Adrenal gland (tissue), 12 donors: Measurements from ENCODE around the gene RNASE2. TPM values are rescaled to one million over a fixed set of nuclear protein-coding genes. Genes with fewer than 3 reads are reported as not detected.
"Not testable (repeated sequence)": the region's sequence is repeated elsewhere in the genome, so short reads cannot be mapped to it uniquely, and the experiment has no call there.

Experiments
- DNase-seq, 7 donors: peaks; one replicate each; pipeline ENCODE4 v3.0.0-alpha.2; 2019 to 2020
- H3K27ac ChIP-seq, 5 donors: fragments of 200-600 bp; sonication (generic) in 4 of 5; 1 replicate in 3 of 5; 2 replicates in 2 of 5; pipeline versions ENCODE4 v1.5.1 to v1.8.0; 2016 to 2020; ENCODE audit warnings: mild to moderate bottlenecking in 1 of 5
- H3K27me3 ChIP-seq: fragments of 200-600 bp; 2 replicates; pipeline ENCODE4 v1.8.0; 2021
- H3K36me3 ChIP-seq, 2 donors: fragments of 200-600 bp; replicated peaks in 1 of 2; 1 replicate in 1 of 2; 2 replicates in 1 of 2; pipeline versions ENCODE4 v1.5.1 to v1.8.0; 2018 to 2022
- H3K4me1 ChIP-seq, 2 donors: fragments of 200-600 bp; replicated peaks in 1 of 2; 1 replicate in 1 of 2; 2 replicates in 1 of 2; pipeline versions ENCODE4 v1.5.1 to v1.8.0; 2018 to 2021
- H3K4me3 ChIP-seq, 4 donors: fragments of 200-600 bp; sonication (generic) in 3 of 4; one replicate each; pipeline ENCODE4 v1.5.1; 2016 to 2018
- H3K9me3 ChIP-seq, 3 donors: fragments of 200-600 bp; sonication (generic) in 1 of 3; replicated peaks in 1 of 3; 1 replicate in 2 of 3; 2 replicates in 1 of 3; pipeline versions ENCODE4 v1.5.1 to v1.8.0; 2016 to 2021
- CTCF ChIP-seq, 6 experiments: fragments of 450-650 bp in 4 of 6; fragments of 200-600 bp in 2 of 6; sonication (generic) in 1 of 6; IDR thresholded peaks; 1 replicate in 5 of 6; 2 replicates in 1 of 6; pipeline versions ENCODE4 v1.5.1 to v1.8.0; 2016 to 2021; ENCODE audit warnings: antibody characterized with exemption in 6 of 6, mild to moderate bottlenecking in 2 of 6, moderate library complexity in 1 of 6
- POLR2A ChIP-seq, 2 donors: fragments of 450-650 bp; IDR thresholded peaks; one replicate each; pipeline ENCODE4 v1.6.1; 2017; ENCODE audit warnings: antibody characterized with exemption in 2 of 2, mild to moderate bottlenecking in 2 of 2, moderate library complexity in 1 of 2
- whole genome bisulfite sequencing, 4 donors: extraction: QIAGEN DNeasy Blood & Tissue Kit in 2 of 4; methylation state at CpG; one replicate each; pipeline versions ENCODE4 v1.1.5 to v1.1.7; 2013 to 2017; 5-methylcytosine and 5-hydroxymethylcytosine counted together
- intact Hi-C, 2 donors: fragments of 100-400 bp; cut with DNase I; formaldehyde crosslinking; loops; one replicate each; pipeline versions ENCODE4 v1.14.1 to v1.15.0; 2022 to 2023
- polyA plus RNA-seq, 3 donors: library from polyadenylated mRNA; stranded (reverse); fragments of 200-250 nt in 2 of 3; fragments of 350-450 nt in 1 of 3; fragmentation: Illumina TruSeq in 1 of 3; extraction: RNeasy Lipid Tissue Mini Kit (QIAGEN cat#74804) in 1 of 3; gene quantifications; one replicate each; pipeline ENCODE4 v1.2.3, GENCODE V29; 2013 to 2014
- total RNA-seq, 9 donors: library from RNA; depleted of rRNA in 4 of 9; stranded (reverse); fragments of >200 nt in 4 of 9; fragments of 120-200 nt in 1 of 9; fragmentation: NEBNext Ultra II Directional in 1 of 9; extraction: Animal tissue kit (Norgen Biotek cat#: 25700) in 1 of 9; gene quantifications; one replicate each; pipeline versions ENCODE4 v1.1.0 to v1.2.4, GENCODE V29; 2013 to 2023
- donor health status: healthy with polysubstance abuse.
- donor health status: Bipolar disorder and iron deficiency.
- donor health status: DM: yes; HTN: yes; CAD: no.
- donor health status: DM: no; HTN: no; CAD: no.
- donor health status: DM: no; HTN: no; CAD: no.
- donor health status: DM: yes; HTN: yes; CAD: no.

The RNASE2 gene
- total and polyA plus RNA-seq, 12 donors, result 0.33 to 16.8 (median 6.5) TPM; not detected in 1

GRCh38 chr14:20956376-20956976 is 1.2 kb downstream of the RNASE2 start:
- Histone ChIP-seq H3K4me3 (no peak overlapping the region), H3K27me3 (no peaks in the 10 kb centered on the region), H3K36me3 (no peaks in the 10 kb centered on the region), H3K27ac (no peak overlapping the region), H3K4me1 (peaks cover 0 to 4% of the 10 kb centered on the region in 2 donors), H3K9me3 (no peaks in the 10 kb centered on the region)
- intact Hi-C loops, result no loop called here
- TF ChIP-seq POLR2A (IDR thresholded peaks at IDR 0.05) (no peak), CTCF (IDR thresholded peaks at IDR 0.05) (no peak)
- no peak for DNase-seq
- WGBS, 4 donors, result 90 to 93% (median 92%) methylated on average over 11 of the region's 11 CpGs

- DNase-seq, H3K27ac ChIP-seq, intact Hi-C loops, H3K36me3 ChIP-seq, H3K4me1 ChIP-seq, H3K9me3 ChIP-seq, H3K27me3 ChIP-seq, H3K4me3 ChIP-seq: not testable (repeated sequence)
Measured at GRCh38 chr14:20958946-20959345, 3.7 kb downstream of the RNASE2 start.

GRCh38 chr14:20969336-20969735 is 14.0 kb downstream of the RNASE2 start:
- intact Hi-C loops, result loop anchor here in 1 of 2 donors (5.0 to 10.0 kb wide), 2 partner anchors 117 to 275 kb away; no protein-coding TSS in a partner anchor
- no peak overlapping the region for H3K4me3 ChIP-seq

GRCh38 chr14:20970647-20970982 is 15.3 kb downstream of the RNASE2 start:
- no peaks in the 10 kb centered on the region for H3K36me3 ChIP-seq
- intact Hi-C loops, result loop anchor here in 1 of 2 donors (5.0 kb wide), 1 partner anchor 113 kb away; no protein-coding TSS in a partner anchor
- peak overlapping the region in 3 of 4 donors; percentile 2 to 63 (median 53) for H3K4me3 ChIP-seq
- H3K9me3 ChIP-seq, result no peaks in the 10 kb centered on the region
- H3K4me1 ChIP-seq, result peaks cover 21% of the 10 kb centered on the region in 2 donors
- DNase-seq, result no peak
- peak overlapping the region; percentile 19 to 94 (median 89) for H3K27ac ChIP-seq
- 7 to 22% (median 13%) methylated on average over 5 to 10 of the region's 10 CpGs for WGBS, 4 donors
- no peaks in the 10 kb centered on the region for H3K27me3 ChIP-seq
- TF ChIP-seq POLR2A (IDR thresholded peaks at IDR 0.05), result no peak

More at GRCh38 chr14:20969336-20969735, 14.0 kb downstream of the RNASE2 start:
- Histone ChIP-seq H3K27ac (no peak overlapping the region), H3K9me3 (no peaks in the 10 kb centered on the region), H3K27me3 (no peaks in the 10 kb centered on the region), H3K36me3 (no peaks in the 10 kb centered on the region), H3K4me1 (peaks cover 10 to 16% of the 10 kb centered on the region in 2 donors)
- no peak for DNase-seq
- no peak for TF ChIP-seq POLR2A (IDR thresholded peaks at IDR 0.05)
- TF ChIP-seq CTCF (IDR thresholded peaks at IDR 0.05), result no peak
- 78 to 86% (median 83%) methylated on average over 3 of the region's 3 CpGs for WGBS, 4 donors

GRCh38 chr14:20970983-20971704 is 15.9 kb downstream of the RNASE2 start:
- Histone ChIP-seq H3K27ac (peak overlapping the region; percentile 19 to 94 (median 89)), H3K4me1 (peaks cover 22 to 25% of the 10 kb centered on the region in 2 donors), H3K36me3 (no peaks in the 10 kb centered on the region), H3K4me3 (peak overlapping the region; percentile 2 to 63 (median 48)), H3K27me3 (no peaks in the 10 kb centered on the region), H3K9me3 (no peaks in the 10 kb centered on the region)
- DNase-seq, result peak; percentile 76 to 94 (median 89)
- peak; percentile 77 to 98 (median 85) for TF ChIP-seq CTCF (IDR thresholded peaks at IDR 0.05)
- no peak for TF ChIP-seq POLR2A (IDR thresholded peaks at IDR 0.05)
- 0% methylated on average over 15 to 47 of the region's 47 CpGs for WGBS, 4 donors
- intact Hi-C loops, result loop anchor here in 1 of 2 donors (5.0 kb wide), 1 partner anchor 114 kb away; no protein-coding TSS in a partner anchor
